GM12872 (cell line): ENCODE results near the gene UMAD1.

Source experiments
- TF ChIP-seq, protein P1 (sequence below): IDR thresholded peaks from 3 replicates; pipeline ENCODE4 v1.5.1; 2011; ENCODE audit warnings: low read depth, mild to moderate bottlenecking, low read length, moderate library complexity; ENCODE audit not compliant: insufficient read depth

Gene UMAD1

DNA sequence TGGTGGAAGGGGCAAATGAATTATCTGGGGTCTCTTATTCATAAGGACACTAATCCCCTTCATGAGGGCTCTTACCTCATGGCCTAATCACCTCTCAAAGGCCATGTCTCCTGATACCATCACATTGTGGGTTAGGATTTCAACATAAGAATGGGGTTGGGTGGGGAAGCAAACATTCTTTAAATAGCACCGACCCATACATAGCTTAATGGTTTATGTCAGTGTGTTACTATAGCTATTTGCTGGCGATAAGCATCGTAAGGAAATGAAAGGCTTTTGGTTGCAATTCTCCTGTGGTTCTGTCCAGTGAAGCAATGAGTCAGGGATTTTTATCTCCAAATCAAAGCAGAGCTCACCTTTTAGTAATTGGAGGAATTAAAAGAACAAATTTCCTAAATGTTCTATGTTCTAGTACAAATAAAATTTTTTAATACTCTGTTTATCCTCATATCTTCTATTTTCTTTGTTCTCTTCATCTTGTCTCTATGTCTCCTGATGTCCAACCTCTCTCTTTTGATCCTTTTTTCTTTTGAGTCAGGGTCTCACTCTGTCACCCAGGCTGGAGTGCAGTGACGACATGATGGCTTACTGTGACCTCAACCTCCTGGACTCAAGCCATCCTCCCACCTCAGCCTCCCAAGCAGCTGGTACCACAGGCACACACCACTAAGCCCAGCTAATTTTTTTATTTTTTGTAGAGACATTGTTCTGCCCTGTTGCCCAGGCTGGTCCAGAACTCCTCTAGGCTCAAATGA lies 271.0 kb downstream of the UMAD1 start:
- TF ChIP-seq, protein P1, sequence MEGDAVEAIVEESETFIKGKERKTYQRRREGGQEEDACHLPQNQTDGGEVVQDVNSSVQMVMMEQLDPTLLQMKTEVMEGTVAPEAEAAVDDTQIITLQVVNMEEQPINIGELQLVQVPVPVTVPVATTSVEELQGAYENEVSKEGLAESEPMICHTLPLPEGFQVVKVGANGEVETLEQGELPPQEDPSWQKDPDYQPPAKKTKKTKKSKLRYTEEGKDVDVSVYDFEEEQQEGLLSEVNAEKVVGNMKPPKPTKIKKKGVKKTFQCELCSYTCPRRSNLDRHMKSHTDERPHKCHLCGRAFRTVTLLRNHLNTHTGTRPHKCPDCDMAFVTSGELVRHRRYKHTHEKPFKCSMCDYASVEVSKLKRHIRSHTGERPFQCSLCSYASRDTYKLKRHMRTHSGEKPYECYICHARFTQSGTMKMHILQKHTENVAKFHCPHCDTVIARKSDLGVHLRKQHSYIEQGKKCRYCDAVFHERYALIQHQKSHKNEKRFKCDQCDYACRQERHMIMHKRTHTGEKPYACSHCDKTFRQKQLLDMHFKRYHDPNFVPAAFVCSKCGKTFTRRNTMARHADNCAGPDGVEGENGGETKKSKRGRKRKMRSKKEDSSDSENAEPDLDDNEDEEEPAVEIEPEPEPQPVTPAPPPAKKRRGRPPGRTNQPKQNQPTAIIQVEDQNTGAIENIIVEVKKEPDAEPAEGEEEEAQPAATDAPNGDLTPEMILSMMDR = no peak

DNA sequence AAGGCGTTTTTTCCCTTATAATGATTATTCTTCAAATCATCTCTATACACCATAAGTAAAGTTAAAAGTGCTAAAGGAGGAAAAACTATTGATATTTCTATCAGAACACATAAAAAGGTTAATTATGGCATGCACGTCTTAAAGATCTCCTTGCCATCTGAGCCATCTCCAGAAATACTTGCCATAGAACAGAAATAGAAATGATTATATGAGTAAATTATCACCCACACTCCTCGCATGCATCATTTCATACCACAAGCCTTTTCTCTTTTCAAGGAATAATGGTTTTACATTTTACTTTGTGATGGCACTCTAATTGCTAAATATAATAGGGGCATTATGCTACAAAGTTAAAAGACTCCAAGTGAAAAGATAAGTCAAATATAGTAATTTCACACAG lies 272.4 kb downstream of the UMAD1 start:
- TF ChIP-seq, protein P1 = no peak

DNA sequence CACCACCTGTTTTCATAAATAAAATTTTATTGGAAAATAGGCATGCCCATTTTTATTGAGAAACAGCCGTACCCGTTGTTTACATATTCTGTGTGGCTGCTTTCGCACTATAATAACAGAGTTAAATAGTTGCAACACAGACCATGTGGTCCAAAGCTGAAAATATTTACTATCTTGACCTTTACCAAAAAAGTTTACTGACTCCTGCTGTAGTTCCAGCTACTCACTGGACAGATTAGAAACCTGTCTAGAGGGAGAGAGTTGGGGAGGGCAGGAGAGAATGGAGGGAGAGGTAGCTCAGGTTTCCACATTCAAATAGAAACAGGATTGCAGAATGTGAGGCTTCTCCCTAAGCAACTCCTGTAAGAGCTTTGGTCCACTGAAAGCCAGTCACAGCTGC lies 273.0 kb downstream of the UMAD1 start:
- TF ChIP-seq, protein P1 = no peak

DNA sequence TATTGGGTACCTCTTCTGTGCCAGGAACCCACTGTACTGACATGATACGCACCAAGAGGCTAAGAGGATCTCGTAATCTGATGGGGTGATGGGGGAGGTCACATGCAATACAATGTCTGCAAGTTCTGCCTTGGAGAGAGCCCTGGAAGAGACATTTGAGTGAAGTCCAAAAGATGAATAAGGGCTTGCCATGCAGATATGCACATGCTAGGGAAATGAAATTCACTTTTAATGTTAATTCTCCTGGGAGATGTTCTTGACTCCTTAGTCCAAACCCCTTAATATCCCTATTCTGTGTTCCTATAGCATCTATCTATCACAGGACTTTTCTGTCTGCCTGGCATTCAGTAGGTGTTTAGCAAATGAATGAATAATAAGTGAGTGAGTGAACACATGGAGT lies 274.0 kb downstream of the UMAD1 start:
- TF ChIP-seq, protein P1 = no peak

DNA sequence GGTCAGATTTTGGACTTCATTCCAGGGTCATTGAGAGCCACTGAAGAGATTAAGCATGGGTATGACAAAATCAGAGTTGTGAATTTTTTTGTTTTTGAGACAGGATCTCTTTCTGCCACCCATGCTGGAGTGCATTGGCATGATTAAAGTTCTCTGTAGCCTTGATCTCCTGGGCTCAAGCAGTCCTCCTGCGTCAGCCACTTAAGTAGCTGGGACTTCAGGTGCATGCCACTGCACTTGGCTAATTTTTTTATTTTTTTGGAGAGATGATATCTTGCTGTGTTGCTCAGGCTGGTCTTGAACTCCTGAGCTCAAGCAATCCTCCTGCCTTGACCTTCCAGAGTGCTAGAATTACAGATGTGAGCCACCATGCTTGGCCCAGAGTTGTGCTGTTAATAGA lies 275.5 kb downstream of the UMAD1 start:
- TF ChIP-seq, protein P1 = no peak

DNA sequence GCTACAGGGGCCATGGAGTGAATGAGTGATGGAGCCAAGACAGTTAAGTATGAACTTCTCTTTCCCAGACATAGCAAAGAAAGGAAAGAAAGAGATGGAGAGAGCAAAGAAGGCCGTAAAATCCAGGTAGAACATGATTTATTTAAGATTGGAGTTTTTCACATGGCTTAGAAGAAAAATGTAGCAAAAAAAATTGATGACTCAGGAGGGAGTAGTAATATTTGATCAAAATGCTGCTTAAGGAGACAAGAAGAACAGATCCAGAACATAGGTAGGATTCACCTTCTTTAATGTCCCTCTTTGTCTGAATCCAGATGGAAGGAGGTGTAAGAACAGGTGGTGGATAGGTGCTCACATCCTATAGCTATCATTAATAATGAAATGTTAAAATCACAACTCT lies 277.0 kb downstream of the UMAD1 start:
- TF ChIP-seq, protein P1 = no peak

DNA sequence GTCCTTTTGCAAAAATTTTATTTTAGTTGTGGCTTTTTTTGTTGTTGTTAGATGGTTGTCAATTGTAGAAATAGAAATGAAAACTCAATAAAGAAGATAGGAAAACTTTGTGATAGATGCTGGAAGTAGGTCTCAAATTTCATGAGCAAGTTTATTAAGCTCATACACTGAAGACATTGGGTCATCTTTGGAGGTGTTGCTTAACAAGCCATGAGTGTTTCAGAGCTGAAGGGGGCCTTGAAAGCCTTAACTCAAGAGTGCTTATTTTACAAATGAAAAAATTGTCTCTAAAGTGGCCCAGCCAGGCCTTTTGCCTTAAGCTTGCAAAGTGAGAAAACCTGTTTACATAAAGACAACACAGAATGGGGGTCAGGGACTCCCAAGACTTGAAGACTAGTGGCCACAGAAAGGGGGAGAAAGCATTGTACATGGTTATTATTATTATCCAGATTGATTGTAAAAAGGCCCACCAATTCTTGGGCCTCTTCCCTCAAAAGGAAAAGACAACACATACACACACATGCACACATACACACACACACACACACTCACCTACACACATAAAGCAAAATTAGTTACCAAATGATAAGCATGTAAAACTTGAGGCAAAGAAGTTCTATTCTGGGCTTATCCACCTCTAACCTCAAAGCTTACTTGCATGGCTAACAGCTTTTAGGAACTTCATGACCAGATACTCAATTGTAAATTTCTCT lies 278.3 kb downstream of the UMAD1 start:
- TF ChIP-seq, protein P1 = no peak
